Bone marrow (tissue), 2 donors: ENCODE results near the gene KIF13A.
A peak's percentile ranks its signal among the peaks of the same experiment; 100 is the strongest.
"Not testable (repeated sequence)": the region's sequence is repeated elsewhere in the genome, so short reads cannot be mapped to it uniquely, and the experiment has no call there.

Source experiments
- DNase-seq, 2 donors: peaks; one replicate each; lab custom pipeline; 2025; lab: John Stamatoyannopoulos, UW

The KIF13A gene

GRCh38 chr6:17871189-17871519 is 116.3 kb downstream of the KIF13A start:
- DNase-seq: no peak

- no peak for DNase-seq
These were observed 116.9 kb downstream of the KIF13A start for GRCh38 chr6:17870300-17871188.

- DNase-seq: no peak
These were observed 117.7 kb downstream of the KIF13A start for GRCh38 chr6:17869753-17870050.

GRCh38 chr6:17869010-17869752 is 118.3 kb downstream of the KIF13A start:
- no peak for DNase-seq

GRCh38 chr6:17867880-17868279 is 119.6 kb downstream of the KIF13A start:
- no peak for DNase-seq

- DNase-seq: no peak
These were observed 120.5 kb downstream of the KIF13A start for GRCh38 chr6:17866876-17867444.

- no peak for DNase-seq
These were observed 121.4 kb downstream of the KIF13A start for GRCh38 chr6:17865798-17866725.

GRCh38 chr6:17865243-17865642 is 122.2 kb downstream of the KIF13A start:
- DNase-seq: no peak

- no peak for DNase-seq
These were observed 123.3 kb downstream of the KIF13A start for GRCh38 chr6:17863901-17864754.

GRCh38 chr6:17861361-17861760 is 126.1 kb downstream of the KIF13A start:
- no peak for DNase-seq

GRCh38 chr6:17859846-17860245 is 127.6 kb downstream of the KIF13A start:
- DNase-seq: no peak

GRCh38 chr6:17858584-17858983 is 128.9 kb downstream of the KIF13A start:
- DNase-seq: no peak

GRCh38 chr6:17857188-17857587 is 130.2 kb downstream of the KIF13A start:
- not testable (repeated sequence) for DNase-seq

GRCh38 chr6:17856306-17856705 is 131.1 kb downstream of the KIF13A start:
- DNase-seq: no peak

- DNase-seq: no peak
These were observed 132.1 kb downstream of the KIF13A start for GRCh38 chr6:17855381-17855780.

- DNase-seq: no peak
These were observed 133.9 kb downstream of the KIF13A start for GRCh38 chr6:17853533-17853932.

GRCh38 chr6:17851720-17852161 is 135.7 kb downstream of the KIF13A start:
- DNase-seq: peak in 1 of 2 donors; percentile 25

- no peak for DNase-seq
These were observed 136.3 kb downstream of the KIF13A start for GRCh38 chr6:17851001-17851719.

- DNase-seq: no peak
These were observed 137.2 kb downstream of the KIF13A start for GRCh38 chr6:17850281-17850680.

GRCh38 chr6:17847203-17847760 is 140.2 kb downstream of the KIF13A start:
- no peak for DNase-seq
